GM18505 (cell line): ENCODE measurements around the gene GRM5.

Source experiments
- ATAC-seq: cut with Tn5 transposase; IDR thresholded peaks from one replicate; pipeline ENCODE4 v1.9.1; 2021; ENCODE audit not compliant: unreplicated experiment
- POLR2A ChIP-seq: IDR thresholded peaks from 4 replicates; pipeline ENCODE4 v1.6.1; 2011; ENCODE audit warnings: borderline replicate concordance; ENCODE audit not compliant: insufficient read depth, insufficient read length; ENCODE audit errors: extremely low read depth

GRM5 gene

GRCh38 chr11:88739524-88739923 lies 326.3 kb downstream of the GRM5 start:
- no peak for ATAC-seq
- TF ChIP-seq POLR2A: no peak

- TF ChIP-seq POLR2A: no peak
- ATAC-seq: no peak
These were observed 356.2 kb downstream of the GRM5 start for GRCh38 chr11:88709567-88709966.

GRCh38 chr11:88704485-88704884 lies 361.3 kb downstream of the GRM5 start:
- ATAC-seq: no peak

GRCh38 chr11:88701816-88702215 lies 364.0 kb downstream of the GRM5 start:
- no peak for ATAC-seq
- TF ChIP-seq POLR2A: no peak

More at GRCh38 chr11:88704485-88704884, 361.3 kb downstream of the GRM5 start:
- no peak for TF ChIP-seq POLR2A

- ATAC-seq: no peak
- TF ChIP-seq POLR2A: no peak
These were observed 368.6 kb downstream of the GRM5 start for GRCh38 chr11:88697139-88697538.

- no peak for TF ChIP-seq POLR2A
- ATAC-seq: no peak
These were observed 369.9 kb downstream of the GRM5 start for GRCh38 chr11:88695689-88696414.

GRCh38 chr11:88692306-88693086 lies 373.3 kb downstream of the GRM5 start:
- no peak for TF ChIP-seq POLR2A
- no peak for ATAC-seq

- no peak for TF ChIP-seq POLR2A
- ATAC-seq: no peak
These were observed 376.1 kb downstream of the GRM5 start for GRCh38 chr11:88689548-88690240.

- TF ChIP-seq POLR2A: no peak
- no peak for ATAC-seq
These were observed 382.8 kb downstream of the GRM5 start for GRCh38 chr11:88683024-88683423.

- no peak for ATAC-seq
- no peak for TF ChIP-seq POLR2A
These were observed 385.0 kb downstream of the GRM5 start for GRCh38 chr11:88680806-88681205.

- ATAC-seq: no peak
- TF ChIP-seq POLR2A: no peak
These were observed 399.4 kb downstream of the GRM5 start for GRCh38 chr11:88666364-88666763.

- no peak for TF ChIP-seq POLR2A
- ATAC-seq: no peak
These were observed 408.6 kb downstream of the GRM5 start for GRCh38 chr11:88657076-88657738.

- TF ChIP-seq POLR2A: no peak
- ATAC-seq: no peak
These were observed 409.5 kb downstream of the GRM5 start for GRCh38 chr11:88656283-88656682.
